GM23248 (cell line): ENCODE data around the gene NPHS2. TPM values are rescaled to one million over a fixed set of nuclear protein-coding genes. Genes with fewer than 3 reads are reported as not detected.
"Not testable (repeated sequence)": the region's sequence is repeated elsewhere in the genome, so short reads cannot be mapped to it uniquely, and the experiment has no call there.

Experiments
- DNase-seq: peaks from one replicate; pipeline ENCODE4 v3.0.0-alpha.2; 2015
- H2AFZ ChIP-seq: fragments of 200-600 bp; sonication (generic); 2 replicates; pipeline ENCODE4 v1.6.1; 2016; ENCODE audit warnings: antibody characterized with exemption
- H3F3A ChIP-seq: fragments of 200-600 bp; sonication (generic); 2 replicates; pipeline ENCODE4 v1.6.1; 2016; ENCODE audit warnings: mild to moderate bottlenecking, antibody characterized with exemption, mixed run types; ENCODE audit not compliant: insufficient read depth
- H3K27ac ChIP-seq: fragments of 200-600 bp; sonication (generic); 2 replicates; pipeline ENCODE4 v1.5.1; 2016; ENCODE audit warnings: mild to moderate bottlenecking
- H3K27me3 ChIP-seq: fragments of 200-600 bp; sonication (generic); replicated peaks from 2 replicates; pipeline ENCODE4 v1.6.1; 2016; ENCODE audit warnings: mild to moderate bottlenecking; ENCODE audit not compliant: insufficient read depth
- H3K36me3 ChIP-seq: fragments of 200-600 bp; sonication (generic); 2 replicates; pipeline ENCODE4 v1.6.1; 2016; ENCODE audit warnings: low read depth, mild to moderate bottlenecking
- H3K4me1 ChIP-seq: fragments of 200-600 bp; sonication (generic); 2 replicates; pipeline ENCODE4 v1.6.1; 2016; ENCODE audit warnings: mild to moderate bottlenecking; ENCODE audit not compliant: insufficient read depth
- H3K4me2 ChIP-seq: fragments of 200-600 bp; sonication (generic); one replicate; pipeline ENCODE4 v1.6.1; 2016; ENCODE audit warnings: mild to moderate bottlenecking; ENCODE audit not compliant: unreplicated experiment
- H3K4me3 ChIP-seq: fragments of 200-600 bp; sonication (generic); 2 replicates; pipeline ENCODE4 v1.5.1; 2016; ENCODE audit warnings: mild to moderate bottlenecking
- H3K79me2 ChIP-seq: fragments of 200-600 bp; sonication (generic); 2 replicates; pipeline ENCODE4 v1.6.1; 2016; ENCODE audit warnings: mild to moderate bottlenecking; ENCODE audit not compliant: insufficient read depth
- H3K9ac ChIP-seq: fragments of 200-600 bp; sonication (generic); 2 replicates; pipeline ENCODE4 v1.6.1; 2016; ENCODE audit warnings: mild to moderate bottlenecking
- H3K9me2 ChIP-seq: fragments of 200-600 bp; sonication (generic); 2 replicates; pipeline ENCODE4 v1.6.1; 2016; ENCODE audit warnings: mixed run types, mild to moderate bottlenecking, moderate library complexity; ENCODE audit not compliant: insufficient read depth
- H3K9me3 ChIP-seq: fragments of 200-600 bp; sonication (generic); one replicate; pipeline ENCODE4 v1.6.1; 2017; ENCODE audit warnings: low read depth
- H4K20me1 ChIP-seq: fragments of 200-600 bp; sonication (generic); 2 replicates; pipeline ENCODE4 v1.6.0; 2016; ENCODE audit not compliant: insufficient read depth
- EZH2 ChIP-seq: fragments of 200-600 bp; sonication (generic); IDR thresholded peaks from 2 replicates; pipeline ENCODE4 v1.6.1; 2018; ENCODE audit warnings: antibody characterized with exemption, mild to moderate bottlenecking; ENCODE audit not compliant: insufficient read depth, poor library complexity, severe bottlenecking
- EZH2phosphoT487 ChIP-seq: fragments of 200-600 bp; sonication (generic); IDR thresholded peaks from 2 replicates; pipeline ENCODE4 v1.6.1; 2018; ENCODE audit warnings: antibody characterized with exemption, moderate library complexity, mild to moderate bottlenecking, low read depth; ENCODE audit not compliant: insufficient read depth
- WGBS, 2 experiments: methylation state at CpG; one replicate each; pipeline ENCODE4 v1.1.6; 2015 to 2017; ENCODE audit warnings: low lambda C conversion rate in 2 of 2, low coverage in 1 of 2; ENCODE audit errors: missing lambda C conversion rate in 2 of 2; 5-methylcytosine and 5-hydroxymethylcytosine counted together
- in situ Hi-C: fragments of 300-500 bp; cut with MboI; formaldehyde crosslinking; loops from 2 replicates; pipeline ENCODE4 v1.15.0; 2020
- polyA plus RNA-seq: library from polyadenylated mRNA; unstranded; fragments of >200 nt; fragmentation: Nextera tagmentation; extraction: Ambion mirVana; gene quantifications from 2 replicates; pipeline ENCODE4 v1.2.1, GENCODE V29; 2016
- total RNA-seq: library from RNA; depleted of rRNA; stranded (reverse); fragments of >200 nt; shearing (Covaris generic); gene quantifications from 2 replicates; pipeline ENCODE4 v1.2.3, GENCODE V29; 2014

NPHS2 gene
- total and polyA plus RNA-seq, 2 experiments from 2014 or later, result not detected

DNA sequence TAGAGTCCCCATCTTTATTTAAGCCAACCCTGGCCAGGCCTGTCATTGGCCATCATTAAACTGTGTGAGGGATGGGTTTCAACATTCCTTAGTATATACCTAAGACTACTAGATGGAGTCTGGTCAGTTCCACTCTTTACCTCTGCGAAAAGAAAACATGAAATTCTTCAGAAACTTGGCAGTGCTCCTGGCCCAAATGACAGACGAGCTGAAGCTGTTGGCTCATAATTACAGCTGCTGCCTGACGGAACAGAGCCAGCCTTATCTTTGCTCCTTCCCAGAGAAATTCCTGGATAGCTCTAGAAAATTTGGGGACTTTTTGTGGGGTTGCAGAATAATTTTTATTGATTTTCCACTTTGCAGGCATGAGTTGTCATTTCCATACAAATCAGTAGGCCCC, 30.4 kb downstream of the NPHS2 start:
- no peaks in the 10 kb centered on the region for H3K36me3 ChIP-seq
- no peak overlapping the region for H3K9ac ChIP-seq
- in situ Hi-C loops, result no loop called here
- WGBS, 2 experiments, result 13 to 16% methylated on average over 3 of the region's 3 CpGs
- no peak overlapping the region for H2AFZ ChIP-seq
- no peaks in the 10 kb centered on the region for H3K79me2 ChIP-seq
- no peak overlapping the region for H3K27ac ChIP-seq
- H3F3A ChIP-seq, result no peaks in the 10 kb centered on the region
- no peaks in the 10 kb centered on the region for H3K9me3 ChIP-seq
- no peaks in the 10 kb centered on the region for H4K20me1 ChIP-seq
- no peaks in the 10 kb centered on the region for H3K4me1 ChIP-seq
- no peak overlapping the region for H3K4me2 ChIP-seq
- no peak for DNase-seq
- TF ChIP-seq EZH2 (no peak), EZH2phosphoT487 (no peak)
- no peak overlapping the region for H3K4me3 ChIP-seq
- H3K27me3 ChIP-seq, result no peaks in the 10 kb centered on the region
- no peaks in the 10 kb centered on the region for H3K9me2 ChIP-seq

DNA sequence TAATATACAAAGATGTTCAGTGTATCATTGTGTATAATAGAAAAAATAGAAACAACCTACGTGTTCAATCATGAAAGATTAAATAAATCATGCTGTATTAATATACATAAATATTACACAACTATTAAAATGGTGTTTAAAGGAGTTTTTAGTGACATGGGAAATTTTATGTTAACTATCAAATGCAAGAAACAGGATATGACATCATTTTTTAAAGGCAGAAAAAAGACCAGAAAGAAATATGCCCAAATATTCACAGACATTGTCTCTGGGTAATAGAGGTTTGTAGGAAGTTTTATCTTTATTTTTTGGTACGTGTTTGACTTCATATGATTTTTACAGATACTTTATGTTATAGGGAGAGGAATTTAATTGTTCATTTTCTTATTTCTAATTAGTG, 34.0 kb downstream of the NPHS2 start:
- no peaks in the 10 kb centered on the region for H3K4me1 ChIP-seq
- WGBS, 2 experiments, result 11 to 21% methylated on average over 2 of the region's 2 CpGs
- H3F3A ChIP-seq, result no peaks in the 10 kb centered on the region
- in situ Hi-C loops, result no loop called here
- no peaks in the 10 kb centered on the region for H3K9me3 ChIP-seq
- TF ChIP-seq EZH2phosphoT487 (no peak), EZH2 (no peak)
- no peak overlapping the region for H3K4me3 ChIP-seq
- no peaks in the 10 kb centered on the region for H3K9me2 ChIP-seq
- no peak overlapping the region for H3K4me2 ChIP-seq
- no peaks in the 10 kb centered on the region for H3K27me3 ChIP-seq
- DNase-seq, result no peak
- H2AFZ ChIP-seq, result no peak overlapping the region
- H3K36me3 ChIP-seq, result no peaks in the 10 kb centered on the region
- H3K79me2 ChIP-seq, result no peaks in the 10 kb centered on the region
- no peak overlapping the region for H3K27ac ChIP-seq
- H3K9ac ChIP-seq, result no peak overlapping the region
- no peaks in the 10 kb centered on the region for H4K20me1 ChIP-seq

DNA sequence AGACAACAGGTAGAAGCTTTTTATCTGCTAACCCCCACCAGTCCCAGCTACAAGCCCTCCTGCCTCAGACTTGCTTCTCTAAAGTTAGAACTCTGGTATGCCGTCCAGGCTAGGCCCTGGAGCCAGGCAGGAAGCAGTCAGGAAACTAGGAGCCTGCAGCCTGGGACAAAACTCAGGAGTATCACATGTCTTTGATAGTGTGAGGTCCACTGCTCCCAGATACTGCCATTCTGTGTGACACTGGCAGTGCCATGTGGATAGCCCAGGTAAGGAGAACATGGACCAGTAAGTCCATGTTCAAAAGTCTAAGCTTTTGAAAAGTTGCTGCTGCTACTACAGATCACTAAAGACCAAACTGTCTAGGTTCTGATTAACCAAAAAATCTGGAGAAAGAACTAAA, 45.4 kb downstream of the NPHS2 start:
- H3K4me1 ChIP-seq, result no peaks in the 10 kb centered on the region
- H3K9ac ChIP-seq, result no peak overlapping the region
- H2AFZ ChIP-seq, result no peak overlapping the region
- no peaks in the 10 kb centered on the region for H3F3A ChIP-seq
- H3K36me3 ChIP-seq, result no peaks in the 10 kb centered on the region
- no peaks in the 10 kb centered on the region for H4K20me1 ChIP-seq
- H3K27me3 ChIP-seq, result no peaks in the 10 kb centered on the region
- no peaks in the 10 kb centered on the region for H3K9me2 ChIP-seq
- in situ Hi-C loops, result no loop called here
- WGBS, 2 experiments, result 27 to 56% methylated on average over 1 of the region's 1 CpG
- H3K27ac ChIP-seq, result no peak overlapping the region
- H3K9me3 ChIP-seq, result no peaks in the 10 kb centered on the region
- no peak overlapping the region for H3K4me2 ChIP-seq
- no peak for DNase-seq
- no peak overlapping the region for H3K4me3 ChIP-seq
- TF ChIP-seq EZH2phosphoT487, result no peak
- H3K79me2 ChIP-seq, result no peaks in the 10 kb centered on the region

DNA sequence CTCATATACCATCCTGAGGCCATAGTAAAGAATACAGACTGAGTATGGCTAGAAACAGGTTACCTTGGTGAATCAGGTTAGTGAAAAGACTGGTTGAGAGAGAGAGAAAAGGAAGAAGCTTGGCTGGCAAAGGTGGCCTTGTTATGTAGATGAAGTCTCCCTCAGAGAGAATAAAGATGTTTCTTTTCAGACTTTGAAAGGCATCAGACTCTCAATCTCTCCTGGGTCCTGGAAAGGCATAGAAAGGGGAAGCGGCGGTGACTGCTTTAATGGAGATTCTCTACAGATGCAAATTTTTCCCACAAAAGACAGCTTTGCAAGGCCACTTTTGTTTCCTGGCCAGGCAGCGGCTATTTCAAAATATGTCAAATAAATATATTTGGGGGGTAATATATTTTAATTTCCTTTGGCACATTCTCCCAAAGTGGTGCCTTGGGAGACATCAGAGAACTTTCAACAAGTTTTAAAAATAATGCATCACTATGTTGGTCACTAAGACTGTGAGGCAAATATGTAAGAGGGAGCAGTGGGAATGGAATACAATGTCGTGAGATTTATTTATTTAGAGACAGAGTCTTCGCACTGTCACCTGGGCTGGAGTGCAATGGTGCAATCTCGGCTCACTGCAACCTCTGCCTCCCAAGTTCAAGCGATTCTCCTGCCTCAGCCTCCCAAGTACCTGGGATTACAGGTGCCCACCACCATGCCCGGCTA, 46.1 kb downstream of the NPHS2 start:
- no peaks in the 10 kb centered on the region for H3K27me3 ChIP-seq
- H3F3A ChIP-seq, result no peaks in the 10 kb centered on the region
- WGBS, 2 experiments, result 36 to 38% methylated on average over 8 of the region's 8 CpGs
- no peaks in the 10 kb centered on the region for H3K36me3 ChIP-seq
- in situ Hi-C loops, result no loop called here
- no peak for DNase-seq
- H3K4me2 ChIP-seq, result no peak overlapping the region
- no peak overlapping the region for H3K4me3 ChIP-seq
- no peaks in the 10 kb centered on the region for H3K9me3 ChIP-seq
- no peak for TF ChIP-seq EZH2
- no peak for TF ChIP-seq EZH2phosphoT487
- no peaks in the 10 kb centered on the region for H3K79me2 ChIP-seq
- H2AFZ ChIP-seq, result no peak overlapping the region
- H4K20me1 ChIP-seq, result no peaks in the 10 kb centered on the region
- no peak overlapping the region for H3K27ac ChIP-seq
- H3K9ac ChIP-seq, result no peak overlapping the region
- no peaks in the 10 kb centered on the region for H3K9me2 ChIP-seq
- no peaks in the 10 kb centered on the region for H3K4me1 ChIP-seq

DNA sequence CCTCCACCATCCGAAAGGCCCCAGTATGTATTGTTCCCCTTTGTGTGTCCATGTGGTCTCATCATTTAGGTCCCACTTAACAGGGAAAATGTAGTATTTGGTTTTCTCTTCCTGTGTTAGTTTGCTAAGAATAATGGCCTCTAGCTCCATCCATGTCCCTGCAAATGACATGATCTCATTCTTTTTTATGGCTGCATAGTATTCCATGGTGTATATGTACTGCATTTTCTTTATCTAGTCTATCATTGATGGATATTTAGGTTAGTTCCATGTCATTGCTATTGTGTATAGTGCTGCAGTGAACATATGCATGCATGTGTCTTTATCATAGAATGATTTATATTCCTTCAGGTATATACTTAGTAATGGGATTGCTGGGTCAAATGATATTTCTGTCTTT, 57.2 kb downstream of the NPHS2 start:
- H3K4me1 ChIP-seq, H3K9ac ChIP-seq, H3K4me3 ChIP-seq, DNase-seq, H4K20me1 ChIP-seq, H3K4me2 ChIP-seq, in situ Hi-C loops, H3K27ac ChIP-seq, H3K27me3 ChIP-seq, H3K9me3 ChIP-seq, H3F3A ChIP-seq, H2AFZ ChIP-seq, H3K79me2 ChIP-seq, H3K9me2 ChIP-seq, H3K36me3 ChIP-seq: not testable (repeated sequence)
- WGBS, 2 experiments, result 50 to 52% methylated on average over 1 of the region's 1 CpG
